DOHH2 (cell line): ENCODE measurements around the gene INHBE.

Experiments
- CTCF ChIP-seq: fragments of 200-600 bp; sonication (generic); IDR thresholded peaks from one replicate; pipeline ENCODE4 v1.5.1; 2014; ENCODE audit warnings: antibody characterized with exemption, mild to moderate bottlenecking, low read depth, low read length; ENCODE audit not compliant: poor library complexity, severe bottlenecking
- EZH2phosphoT487 ChIP-seq: fragments of 200-600 bp; sonication (generic); IDR thresholded peaks from 2 replicates; pipeline ENCODE4 v1.6.1; 2017; ENCODE audit warnings: borderline replicate concordance, mild to moderate bottlenecking, antibody characterized with exemption, low read length, moderate library complexity, mixed read lengths

- TF ChIP-seq CTCF (no peak), EZH2phosphoT487 (no peak)
These were observed 10.8 kb downstream of the INHBE start for GRCh38 chr12:57465747-57466505.
